Anterior cingulate cortex (tissue), 58 donors: ENCODE measurements around the gene PRDM16.

Experiments
- DNase-seq, 58 donors: peaks; one replicate each; lab custom pipeline; 2025; lab: John Stamatoyannopoulos, UW

The PRDM16 gene

GRCh38 chr1:3187415-3188149 lies 118.6 kb downstream of the PRDM16 start:
- no peak for DNase-seq

DNA sequence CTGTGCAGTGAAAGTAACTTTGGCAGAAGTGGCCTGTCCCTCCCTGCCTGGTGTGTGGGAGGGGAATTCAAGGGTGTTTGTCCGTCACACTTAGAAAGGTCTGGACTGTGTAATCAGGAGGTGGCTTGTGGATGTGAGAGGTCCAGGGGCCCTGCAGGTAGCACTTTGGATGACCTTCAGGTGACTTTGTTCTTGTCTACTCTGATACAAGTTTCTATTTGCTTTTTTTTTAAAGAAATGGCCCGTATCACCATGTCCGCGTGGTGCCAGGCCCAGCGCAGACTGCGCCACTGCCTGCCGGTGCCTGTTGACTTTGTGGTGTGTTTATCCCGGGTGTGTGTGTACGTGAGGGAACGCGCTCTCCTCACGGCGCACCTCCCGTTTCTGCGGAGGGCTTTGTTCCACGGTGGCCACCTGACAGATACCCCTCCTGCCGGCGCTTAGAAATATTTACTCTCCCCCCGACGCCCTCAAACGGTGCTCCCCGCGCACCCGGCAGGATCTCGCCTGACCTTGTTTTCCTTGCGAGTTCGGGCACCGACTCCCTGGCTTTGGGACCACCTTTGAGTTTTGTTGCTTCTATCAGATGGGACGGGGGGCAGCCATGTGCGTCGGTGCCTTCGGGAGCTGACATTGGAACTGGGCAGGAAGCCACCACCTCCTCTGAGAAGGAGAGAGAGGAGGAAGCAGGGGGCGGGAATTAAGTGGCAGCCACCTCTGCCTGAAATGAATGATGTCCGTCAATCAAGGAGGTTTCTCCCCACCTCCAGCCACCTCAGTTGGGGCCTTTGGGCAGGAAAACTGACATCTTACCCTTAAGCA lies 119.4 kb downstream of the PRDM16 start:
- DNase-seq = no peak

GRCh38 chr1:3190256-3191041 lies 121.4 kb downstream of the PRDM16 start:
- no peak for DNase-seq

DNA sequence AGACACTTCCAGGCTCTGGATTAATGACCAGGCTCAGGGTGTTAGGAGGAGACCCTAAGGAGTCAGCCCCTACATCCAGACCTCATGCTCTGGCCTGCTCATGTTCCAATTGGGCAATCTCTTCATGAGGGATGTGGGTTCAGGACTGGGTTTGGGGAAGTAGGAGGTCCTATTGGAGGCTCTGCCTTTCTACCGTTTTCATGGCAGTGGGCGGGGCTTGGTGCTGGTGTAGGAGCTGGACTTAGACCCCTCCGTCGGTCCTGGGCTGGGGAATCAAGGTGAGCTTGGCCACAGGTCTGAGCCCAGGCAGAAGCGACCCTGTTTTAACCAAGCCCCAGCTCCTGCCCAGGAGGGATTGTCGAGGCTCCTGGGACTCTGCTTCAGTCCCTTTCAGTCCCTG lies 123.4 kb downstream of the PRDM16 start:
- DNase-seq = no peak

- DNase-seq = no peak
Measured at GRCh38 chr1:3192825-3193224, 123.8 kb downstream of the PRDM16 start.

DNA sequence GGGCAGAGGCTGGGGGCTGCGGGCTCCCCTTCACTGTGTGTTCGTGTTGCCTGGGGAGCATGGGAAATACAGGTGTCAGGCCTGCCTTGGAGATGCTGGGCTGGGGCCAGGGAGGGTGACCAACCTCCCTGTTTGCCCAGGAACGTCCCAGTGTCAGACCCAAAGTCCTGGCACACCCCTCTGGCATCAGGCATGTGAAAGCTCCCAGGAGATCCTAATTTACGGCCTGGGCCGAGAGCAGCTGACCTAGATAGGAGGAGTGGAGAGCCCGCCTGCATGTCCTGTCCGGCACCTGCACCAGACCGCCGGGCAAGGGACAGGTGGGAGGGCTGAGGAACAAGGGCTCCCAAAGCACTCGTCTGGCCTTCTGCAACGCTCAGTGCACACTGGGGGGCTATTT lies 124.8 kb downstream of the PRDM16 start:
- no peak for DNase-seq

DNA sequence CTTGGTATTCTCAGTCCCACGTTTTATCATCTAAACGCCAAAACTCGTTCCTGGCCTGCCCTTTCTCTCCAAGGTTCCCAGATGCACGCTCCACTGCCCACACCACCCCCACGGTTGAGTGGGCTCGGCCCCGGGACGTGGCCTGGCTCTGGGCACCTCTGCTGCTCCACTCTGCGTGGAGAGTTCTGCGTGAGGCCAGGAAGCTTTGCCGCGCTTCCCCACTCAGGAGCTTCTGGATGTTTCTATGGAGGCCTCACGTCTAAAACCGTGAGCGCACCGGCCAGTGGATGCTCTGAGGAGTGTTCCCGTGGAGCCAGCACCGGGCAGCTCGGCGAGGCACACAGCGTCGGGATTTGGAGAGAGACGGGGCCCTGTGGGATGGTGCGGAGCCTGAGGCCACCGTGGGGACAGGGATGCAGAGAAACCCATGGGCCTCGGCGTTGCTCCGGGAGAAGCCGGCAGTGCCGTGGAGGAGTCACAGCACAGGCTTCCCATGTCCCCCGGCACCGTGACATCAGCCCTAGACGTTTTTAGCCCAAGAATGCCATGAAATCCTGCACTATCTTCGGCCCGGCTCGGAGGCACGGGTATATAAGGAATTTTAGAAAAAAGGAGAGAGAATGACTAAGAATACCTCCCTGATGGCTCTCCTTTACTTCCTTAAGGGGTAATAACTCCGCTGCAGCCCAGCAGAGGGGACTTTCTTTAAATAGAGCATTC lies 125.9 kb downstream of the PRDM16 start:
- no peak for DNase-seq

- DNase-seq = no peak
Measured at GRCh38 chr1:3195480-3195815, 126.4 kb downstream of the PRDM16 start.

DNA sequence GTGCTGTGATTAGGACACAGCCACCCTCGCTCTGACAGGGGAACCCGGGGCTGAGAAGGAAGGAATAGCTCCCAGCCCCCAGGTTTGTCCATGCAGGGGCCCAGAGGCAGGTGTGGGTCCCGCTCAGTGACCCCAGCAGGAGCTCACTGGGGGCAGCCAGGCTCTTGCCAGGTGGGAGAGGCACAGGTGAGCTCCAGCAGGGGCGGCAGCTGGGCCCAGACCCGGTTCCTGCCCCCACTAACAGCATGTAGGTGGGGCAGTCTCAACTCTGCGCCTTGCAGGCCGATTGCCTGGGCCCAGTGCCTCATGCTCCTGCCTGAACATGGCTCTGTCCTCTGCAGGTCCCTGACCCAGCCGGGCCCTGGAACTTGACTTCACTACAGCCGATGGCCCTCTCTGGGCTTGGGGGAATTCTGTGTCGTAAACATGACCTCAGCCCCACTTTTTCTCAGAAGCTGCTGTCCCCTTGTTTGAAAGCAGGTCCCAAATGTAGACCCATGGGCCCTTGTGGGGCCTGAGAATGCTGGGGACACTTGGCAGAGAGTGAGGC lies 127.0 kb downstream of the PRDM16 start:
- DNase-seq = no peak

DNA sequence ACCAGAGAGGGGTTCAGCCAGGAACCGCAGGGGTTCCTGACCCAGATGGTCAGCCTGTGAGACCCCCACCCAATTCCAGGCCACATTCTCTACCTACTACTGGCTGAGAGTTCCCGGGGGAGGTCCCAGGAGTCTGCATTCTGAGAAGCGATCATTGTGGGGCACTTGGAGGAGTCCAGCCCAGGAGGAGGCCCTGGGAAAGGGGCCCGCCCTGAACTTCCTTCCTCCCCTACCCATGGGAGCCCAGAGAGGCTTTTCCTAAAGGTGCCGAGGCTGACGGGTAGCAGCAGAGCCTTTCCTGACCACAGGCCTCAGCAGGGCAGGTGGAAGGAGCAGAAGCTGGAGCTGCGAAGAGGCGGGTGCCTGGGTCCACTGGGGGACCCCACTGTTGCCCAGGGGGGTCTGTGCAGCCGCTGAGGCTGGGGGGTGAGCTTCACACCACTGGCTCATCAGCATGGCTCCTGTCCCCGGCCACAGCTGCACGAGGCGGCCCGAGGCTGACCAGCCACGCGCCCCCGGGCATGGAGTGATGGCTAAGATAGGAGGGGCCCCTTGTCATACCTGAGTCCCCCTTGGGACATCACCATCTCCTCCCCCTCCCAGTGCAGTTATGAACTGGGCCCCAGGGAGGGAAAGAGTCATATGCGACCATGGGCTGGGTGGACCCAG lies 127.7 kb downstream of the PRDM16 start:
- no peak for DNase-seq

GRCh38 chr1:3197781-3198316 lies 128.8 kb downstream of the PRDM16 start:
- DNase-seq = no peak

- DNase-seq = no peak
Measured at GRCh38 chr1:3198371-3199271, 129.6 kb downstream of the PRDM16 start.

- DNase-seq = no peak
Measured at GRCh38 chr1:3204725-3205124, 135.7 kb downstream of the PRDM16 start.

DNA sequence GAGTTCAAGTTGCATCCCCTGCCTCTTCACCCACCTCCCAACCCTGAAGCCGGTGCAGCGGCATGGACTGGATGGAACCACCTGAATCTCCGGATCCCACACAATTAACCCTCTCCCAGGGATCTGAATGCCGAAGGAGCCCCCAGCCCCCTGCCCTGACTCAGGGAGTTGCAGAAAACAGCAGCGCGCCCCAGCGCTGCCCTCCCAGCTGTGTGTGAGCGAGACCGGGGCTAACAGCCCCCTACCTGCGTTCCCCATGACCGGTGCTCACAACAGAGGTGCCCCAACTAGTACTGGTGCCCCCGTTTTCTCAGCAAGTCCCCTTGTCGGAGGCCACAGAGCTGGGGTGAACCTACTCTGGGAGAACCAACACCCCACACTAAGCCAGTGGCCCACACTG lies 136.8 kb downstream of the PRDM16 start:
- DNase-seq = no peak

- DNase-seq = no peak
Measured at GRCh38 chr1:3206696-3207095, 137.7 kb downstream of the PRDM16 start.

- DNase-seq = no peak
Measured at GRCh38 chr1:3207217-3207848, 138.3 kb downstream of the PRDM16 start.

GRCh38 chr1:3208819-3209200 lies 139.8 kb downstream of the PRDM16 start:
- DNase-seq = no peak

GRCh38 chr1:3209201-3209600 lies 140.2 kb downstream of the PRDM16 start:
- no peak for DNase-seq
